Mucosa of stomach (tissue), 1 donor: ENCODE results near the gene AP1S3.
"Not testable (repeated sequence)": the region's sequence is repeated elsewhere in the genome, so short reads cannot be mapped to it uniquely, and the experiment has no call there.

Source experiments
- H3K27me3 ChIP-seq: one replicate; pipeline ENCODE4 v1.7.0; 2013; ENCODE audit warnings: mild to moderate bottlenecking, low read length; ENCODE audit not compliant: control insufficient read depth, insufficient read depth
- H3K36me3 ChIP-seq: one replicate; pipeline ENCODE4 v1.7.0; 2013; ENCODE audit warnings: low read length; ENCODE audit not compliant: control insufficient read depth, insufficient read depth
- H3K4me1 ChIP-seq: one replicate; pipeline ENCODE4 v1.7.0; 2013; ENCODE audit warnings: mild to moderate bottlenecking, low read length; ENCODE audit not compliant: control insufficient read depth, insufficient read depth
- H3K4me3 ChIP-seq: one replicate; pipeline ENCODE4 v1.7.0; 2013; ENCODE audit warnings: low read length
- H3K9ac ChIP-seq: one replicate; pipeline ENCODE4 v1.7.0; 2013; ENCODE audit warnings: mild to moderate bottlenecking, low read length, moderate library complexity
- H3K9me3 ChIP-seq: one replicate; pipeline ENCODE4 v1.7.0; 2013; ENCODE audit warnings: mild to moderate bottlenecking, low read length, moderate library complexity; ENCODE audit not compliant: control insufficient read depth
- donor health status: Pancreatic carcinoma.

The AP1S3 gene

GRCh38 chr2:223765221-223765785 is 72.1 kb downstream of the AP1S3 start:
- Histone ChIP-seq H3K36me3 (no peaks in the 10 kb centered on the region), H3K4me1 (peaks cover 19% of the 10 kb centered on the region), H3K9me3 (no peaks in the 10 kb centered on the region), H3K4me3 (no peak overlapping the region), H3K9ac (no peak overlapping the region), H3K27me3 (no peaks in the 10 kb centered on the region)

- H3K4me1 ChIP-seq, result peaks cover 24% of the 10 kb centered on the region
- no peaks in the 10 kb centered on the region for H3K27me3 ChIP-seq
- H3K9ac ChIP-seq, result no peak overlapping the region
- H3K4me3 ChIP-seq, result no peak overlapping the region
- H3K36me3 ChIP-seq, result no peaks in the 10 kb centered on the region
- H3K9me3 ChIP-seq, result no peaks in the 10 kb centered on the region
These were observed 72.6 kb downstream of the AP1S3 start for GRCh38 chr2:223764796-223765195.

GRCh38 chr2:223762853-223763252 is 74.5 kb downstream of the AP1S3 start:
- Histone ChIP-seq H3K9me3 (no peaks in the 10 kb centered on the region), H3K9ac (no peak overlapping the region), H3K4me3 (no peak overlapping the region), H3K36me3 (no peaks in the 10 kb centered on the region), H3K27me3 (no peaks in the 10 kb centered on the region), H3K4me1 (peaks cover 38% of the 10 kb centered on the region)

GRCh38 chr2:223761746-223762145 is 75.6 kb downstream of the AP1S3 start:
- H3K4me1 ChIP-seq, result peaks cover 38% of the 10 kb centered on the region
- H3K4me3 ChIP-seq, H3K9ac ChIP-seq: not testable (repeated sequence)

GRCh38 chr2:223760838-223761502 is 76.4 kb downstream of the AP1S3 start:
- Histone ChIP-seq H3K4me1 (peaks cover 38% of the 10 kb centered on the region), H3K4me3 (no peak overlapping the region), H3K36me3 (no peaks in the 10 kb centered on the region), H3K27me3 (no peaks in the 10 kb centered on the region), H3K9me3 (no peaks in the 10 kb centered on the region), H3K9ac (no peak overlapping the region)

More at GRCh38 chr2:223761746-223762145, 75.6 kb downstream of the AP1S3 start:
- H3K9me3 ChIP-seq, H3K36me3 ChIP-seq, H3K27me3 ChIP-seq: not testable (repeated sequence)

GRCh38 chr2:223759569-223760430 is 77.6 kb downstream of the AP1S3 start:
- Histone ChIP-seq H3K27me3 (no peaks in the 10 kb centered on the region), H3K36me3 (no peaks in the 10 kb centered on the region), H3K9ac (no peak overlapping the region), H3K4me1 (peaks cover 38% of the 10 kb centered on the region), H3K4me3 (no peak overlapping the region), H3K9me3 (no peaks in the 10 kb centered on the region)

GRCh38 chr2:223758131-223758840 is 79.1 kb downstream of the AP1S3 start:
- Histone ChIP-seq H3K36me3 (no peaks in the 10 kb centered on the region), H3K9me3 (no peaks in the 10 kb centered on the region), H3K27me3 (no peaks in the 10 kb centered on the region), H3K4me1 (peaks cover 38% of the 10 kb centered on the region), H3K9ac (no peak overlapping the region), H3K4me3 (no peak overlapping the region)

GRCh38 chr2:223753940-223754339 is 83.4 kb downstream of the AP1S3 start:
- Histone ChIP-seq H3K9ac (no peak overlapping the region), H3K4me1 (peaks cover 5% of the 10 kb centered on the region), H3K4me3 (no peak overlapping the region), H3K27me3 (no peaks in the 10 kb centered on the region), H3K9me3 (no peaks in the 10 kb centered on the region), H3K36me3 (no peaks in the 10 kb centered on the region)

GRCh38 chr2:223751012-223751411 is 86.4 kb downstream of the AP1S3 start:
- Histone ChIP-seq H3K4me3 (no peak overlapping the region), H3K27me3 (no peaks in the 10 kb centered on the region), H3K9me3 (no peaks in the 10 kb centered on the region), H3K4me1 (no peaks in the 10 kb centered on the region), H3K9ac (no peak overlapping the region), H3K36me3 (no peaks in the 10 kb centered on the region)

- Histone ChIP-seq H3K27me3 (no peaks in the 10 kb centered on the region), H3K4me1 (no peaks in the 10 kb centered on the region), H3K36me3 (no peaks in the 10 kb centered on the region), H3K9ac (no peak overlapping the region), H3K9me3 (no peaks in the 10 kb centered on the region), H3K4me3 (no peak overlapping the region)
These were observed 89.9 kb downstream of the AP1S3 start for GRCh38 chr2:223747392-223748042.

GRCh38 chr2:223746611-223747010 is 90.8 kb downstream of the AP1S3 start:
- Histone ChIP-seq H3K9me3 (no peaks in the 10 kb centered on the region), H3K4me1 (no peaks in the 10 kb centered on the region), H3K36me3 (no peaks in the 10 kb centered on the region), H3K27me3 (no peaks in the 10 kb centered on the region), H3K9ac (no peak overlapping the region), H3K4me3 (no peak overlapping the region)
